SU-DHL-6 (cell line): Measurements from ENCODE around the gene LGSN.

Source experiments
- CTCF ChIP-seq: fragments of 200-600 bp; sonication (generic); IDR thresholded peaks from one replicate; pipeline ENCODE4 v1.5.1; 2017; ENCODE audit warnings: antibody characterized with exemption, mild to moderate bottlenecking, low read length, moderate library complexity; ENCODE audit not compliant: insufficient read depth, poor library complexity, severe bottlenecking
- EZH2phosphoT487 ChIP-seq: fragments of 200-600 bp; sonication (generic), shearing (Covaris generic); conservative IDR thresholded peaks from 2 replicates; pipeline ENCODE4 v1.6.1; 2018; ENCODE audit warnings: mild to moderate bottlenecking, antibody characterized with exemption, low read length, moderate library complexity, mixed read lengths

- no peak for TF ChIP-seq CTCF
- TF ChIP-seq EZH2phosphoT487: no peak
Measured at GRCh38 chr6:63249875-63250482, 69.8 kb downstream of the LGSN start.
